ENCODE data around the gene PHF19.

PHF19 gene

DNA sequence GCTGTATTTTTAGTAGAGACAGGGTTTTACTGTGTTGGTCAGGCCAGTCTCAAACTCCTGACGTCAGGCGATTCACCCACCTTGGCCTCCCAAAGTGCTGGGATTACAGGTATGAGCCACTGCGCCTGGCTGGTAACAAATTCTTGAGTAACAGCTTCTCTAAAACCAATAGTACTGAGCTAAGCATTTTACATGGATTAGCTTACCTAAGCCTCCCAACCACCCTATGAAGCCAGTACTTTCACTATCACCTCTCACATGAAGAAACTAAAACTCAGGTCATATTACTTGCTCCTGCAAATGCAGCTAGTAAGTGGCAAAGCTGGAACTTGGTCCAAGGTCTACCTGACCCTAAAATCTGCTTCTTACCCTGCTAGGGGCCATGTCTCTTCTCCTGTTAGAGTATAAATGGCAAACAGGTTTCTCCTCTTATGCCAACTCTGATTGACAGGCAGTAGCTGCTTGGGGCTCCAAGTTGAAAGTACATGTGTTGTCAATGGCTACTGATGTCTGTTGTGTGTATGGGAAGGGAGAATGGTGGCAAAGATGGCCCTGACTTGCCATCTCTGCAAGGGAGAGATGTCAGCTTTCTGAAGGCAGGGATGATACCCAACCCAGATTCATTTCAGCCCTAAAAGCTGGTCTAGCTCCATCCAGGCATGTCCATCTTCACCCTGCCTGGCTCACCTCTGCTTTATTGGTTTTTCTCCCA lies 4.0 kb downstream of the PHF19 start:
- no peak for DNase-seq

DNA sequence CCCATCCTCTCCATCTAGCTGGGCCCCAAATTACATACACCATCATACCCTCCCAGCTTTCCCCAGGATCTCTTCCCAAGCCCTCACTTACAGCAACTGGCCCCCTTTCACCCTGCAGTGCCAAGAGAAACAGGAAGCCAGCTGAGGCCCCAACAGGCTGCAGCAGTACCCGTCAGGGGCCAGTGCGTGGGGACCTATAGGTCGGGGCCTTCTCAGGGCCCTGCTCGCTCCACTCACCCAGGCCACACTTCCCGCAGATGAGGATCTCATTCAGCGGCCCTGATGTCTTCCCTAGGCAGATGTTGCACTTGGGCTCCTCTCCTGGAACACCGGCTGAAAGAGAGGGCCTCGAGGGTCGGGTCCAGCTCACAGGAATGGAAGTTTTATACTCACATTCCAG lies 6.8 kb downstream of the PHF19 start:
- DNase-seq: no peak

DNA sequence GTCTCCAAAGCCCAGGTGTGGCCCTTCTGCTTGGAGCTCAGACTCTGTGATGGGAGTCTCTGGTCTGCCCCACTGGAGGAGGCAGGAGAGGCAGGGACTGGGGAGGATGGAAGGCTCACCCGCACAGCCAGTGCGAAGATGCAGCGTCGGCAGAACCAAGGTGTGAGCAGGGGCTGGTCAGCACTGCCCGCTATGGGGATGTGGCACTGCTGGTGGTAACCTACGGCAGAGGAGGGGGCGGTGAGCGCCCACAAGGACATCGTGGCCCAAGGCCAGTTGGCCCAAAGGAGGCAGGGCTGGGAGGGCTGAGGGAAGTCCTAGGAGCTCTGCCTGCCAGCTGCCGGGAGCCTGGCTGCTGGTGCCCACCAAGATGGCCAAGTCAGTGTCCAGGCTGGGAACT lies 7.3 kb downstream of the PHF19 start:
- no peak for DNase-seq

DNA sequence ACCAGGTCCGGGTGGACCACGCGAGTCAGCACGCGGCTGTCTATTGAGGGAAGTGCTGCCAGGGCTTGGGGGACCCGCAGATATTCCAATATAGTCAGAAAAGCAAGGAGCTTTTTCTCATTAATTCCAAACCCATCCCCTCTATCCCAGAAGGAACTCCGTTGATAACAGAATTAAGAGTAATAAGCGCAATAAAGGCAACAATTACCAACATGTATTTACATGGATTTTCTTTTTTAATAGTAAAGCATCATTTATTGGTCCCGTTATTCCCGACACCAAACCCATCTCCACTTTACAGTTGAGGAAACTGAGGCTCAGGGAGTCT lies 7.7 kb downstream of the PHF19 start:
- DNase-seq: no peak

DNA sequence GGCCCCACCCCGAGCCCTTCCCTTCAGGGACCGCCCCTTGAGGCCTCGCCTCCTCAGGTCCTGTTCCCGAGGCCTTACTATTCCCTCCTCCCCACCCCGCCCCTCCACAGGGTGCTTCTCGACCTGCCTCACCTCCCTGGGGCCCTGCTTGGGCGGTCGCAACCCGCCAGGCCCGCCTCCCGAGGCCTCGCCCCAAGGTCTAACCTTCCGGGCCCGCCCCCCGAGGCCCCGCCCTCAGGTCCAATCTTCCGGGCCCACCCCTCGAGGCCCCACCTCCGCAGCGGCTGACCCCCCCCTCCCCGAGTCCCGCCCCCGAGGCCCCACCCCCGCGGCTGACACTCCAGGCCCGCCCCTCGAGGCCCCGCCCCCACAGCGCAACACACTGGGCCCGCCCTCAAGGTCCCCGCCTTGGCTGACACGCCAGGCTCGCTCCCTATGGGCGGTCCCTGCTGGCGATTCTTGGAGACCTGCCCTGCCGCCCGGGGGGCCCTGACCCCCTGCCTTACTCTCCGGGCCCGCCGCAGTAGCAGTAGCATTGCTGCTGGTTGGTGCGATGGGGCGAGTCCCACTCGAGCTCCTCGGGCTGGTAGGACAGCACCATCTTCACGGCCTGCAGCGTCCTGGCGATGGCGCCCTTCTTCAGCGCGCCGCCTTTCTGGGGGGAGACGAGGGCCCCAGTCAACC lies 8.2 kb downstream of the PHF19 start:
- DNase-seq: peak; percentile 97

DNA sequence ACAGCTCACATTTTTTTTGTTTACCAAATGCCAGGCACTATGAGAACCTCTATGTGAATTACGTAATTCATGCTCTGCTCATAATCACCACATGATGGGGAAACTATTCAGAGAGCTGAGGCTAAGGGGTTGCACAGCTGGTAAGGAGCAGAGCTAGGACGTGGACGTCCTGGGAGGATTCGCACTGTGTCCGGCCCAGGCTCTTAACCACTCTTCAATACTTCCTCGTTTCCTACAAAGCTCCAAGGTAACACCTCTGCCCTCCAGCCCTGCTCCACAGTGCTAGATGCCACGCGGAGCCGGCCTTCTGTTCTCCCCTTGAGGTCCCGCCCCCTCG lies 8.7 kb downstream of the PHF19 start:
- no peak for DNase-seq

DNA sequence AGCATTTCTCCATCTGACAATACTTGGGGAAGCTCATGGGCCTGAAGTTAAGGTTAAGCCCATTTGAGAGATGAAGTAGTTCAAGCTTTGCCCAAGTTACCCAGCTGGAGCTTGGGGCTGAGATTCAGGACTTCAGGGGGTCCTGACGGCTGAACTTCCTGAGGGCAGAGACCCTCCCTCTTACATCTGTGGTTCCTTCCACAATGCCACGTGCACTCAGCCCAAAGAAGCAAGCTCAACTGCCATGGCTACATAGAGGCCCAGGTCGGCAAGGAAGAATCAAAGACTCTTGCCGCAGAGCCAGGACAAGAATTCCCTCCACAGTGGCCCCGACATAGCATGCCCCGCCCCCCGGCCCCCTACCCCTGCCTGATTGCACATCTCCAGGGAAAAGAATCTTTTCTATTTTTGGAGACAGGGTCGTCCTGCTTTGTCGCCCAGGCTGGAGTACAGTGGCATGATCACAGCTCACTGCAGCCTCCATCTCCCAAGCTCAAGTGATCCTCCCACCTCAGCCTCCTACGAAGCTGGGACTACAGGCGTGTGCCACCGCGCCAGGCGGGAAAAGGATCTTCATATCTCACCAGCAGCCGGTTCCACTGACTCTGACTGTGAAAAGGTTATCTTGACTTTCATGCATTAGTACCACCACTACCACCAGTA lies 9.2 kb downstream of the PHF19 start:
- DNase-seq: no peak

DNA sequence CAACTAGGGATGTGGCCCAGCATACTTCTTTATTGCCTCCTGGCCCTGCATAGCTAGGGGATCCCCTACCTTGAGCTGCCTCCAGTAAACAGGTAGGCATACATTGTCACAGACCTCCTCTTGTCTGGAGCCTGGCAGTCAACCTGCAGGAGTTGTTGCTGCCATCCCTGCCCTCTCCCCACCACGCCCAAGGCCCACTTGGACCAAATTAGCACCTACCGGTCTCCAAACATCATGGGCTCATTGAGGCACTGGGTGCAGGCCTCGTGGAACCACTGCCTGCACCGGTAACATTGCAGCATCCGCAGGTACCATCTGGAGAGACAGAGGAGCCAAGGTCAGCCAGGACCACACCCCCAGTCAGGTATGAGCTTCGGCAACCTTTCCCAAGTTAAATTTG lies 10.3 kb downstream of the PHF19 start:
- DNase-seq: no peak

DNA sequence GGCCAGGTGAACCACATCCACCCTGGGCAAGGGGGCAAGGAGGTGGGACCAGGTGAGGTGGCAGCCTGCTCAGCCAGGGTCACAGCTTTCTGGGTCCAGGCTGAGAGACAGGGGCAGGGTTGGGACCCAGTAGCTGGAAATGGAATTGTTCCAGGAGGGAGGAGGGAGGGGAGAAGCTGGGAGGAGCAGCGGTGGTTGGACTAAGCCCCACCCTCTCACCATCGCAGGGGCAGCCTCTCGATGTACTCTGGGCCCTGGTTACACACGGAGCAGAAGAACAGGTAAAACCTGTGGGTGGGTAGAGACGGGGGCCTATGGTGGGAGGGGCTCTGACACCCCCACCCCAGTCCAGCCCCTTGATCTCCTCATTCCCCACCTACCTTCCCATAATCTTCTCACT lies 11.2 kb downstream of the PHF19 start:
- DNase-seq: no peak

DNA sequence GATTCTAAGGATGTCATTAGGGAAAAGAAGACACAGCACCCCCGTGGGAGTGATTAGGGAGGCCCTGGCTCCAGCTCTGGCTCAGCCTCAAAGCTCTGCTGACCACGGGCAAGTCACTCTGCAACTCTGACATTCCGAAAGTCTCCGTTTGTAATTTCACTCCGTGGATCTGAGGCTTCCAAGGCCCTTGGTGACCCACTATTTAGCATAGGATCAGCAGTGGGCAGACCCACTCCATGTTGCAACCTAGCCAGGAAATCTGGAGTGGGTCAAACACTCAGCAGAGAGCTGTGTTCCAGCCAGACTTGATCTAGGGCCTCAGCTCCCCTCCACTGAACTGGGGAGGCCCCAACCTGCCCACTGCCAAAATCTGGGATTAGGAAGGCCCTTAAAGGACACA lies 11.8 kb downstream of the PHF19 start:
- no peak for DNase-seq

DNA sequence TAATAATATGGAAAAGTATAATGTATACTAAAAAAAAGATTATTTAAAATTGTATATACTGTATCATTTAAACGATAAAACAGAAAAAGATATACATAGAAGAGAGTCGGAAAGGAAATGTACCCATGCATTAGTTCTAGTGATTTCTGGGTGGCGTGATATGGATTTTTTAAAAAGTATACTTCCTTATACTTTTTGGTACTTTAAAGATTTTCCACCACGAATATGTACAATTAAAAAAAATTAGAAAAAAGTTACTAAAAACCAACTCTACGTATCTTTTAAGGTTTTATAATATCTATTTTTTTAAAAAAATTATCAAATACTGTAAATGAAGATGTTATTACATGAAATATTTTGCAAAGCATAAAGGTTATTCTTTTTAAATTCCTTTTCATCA lies 12.3 kb downstream of the PHF19 start:
- DNase-seq: no peak

DNA sequence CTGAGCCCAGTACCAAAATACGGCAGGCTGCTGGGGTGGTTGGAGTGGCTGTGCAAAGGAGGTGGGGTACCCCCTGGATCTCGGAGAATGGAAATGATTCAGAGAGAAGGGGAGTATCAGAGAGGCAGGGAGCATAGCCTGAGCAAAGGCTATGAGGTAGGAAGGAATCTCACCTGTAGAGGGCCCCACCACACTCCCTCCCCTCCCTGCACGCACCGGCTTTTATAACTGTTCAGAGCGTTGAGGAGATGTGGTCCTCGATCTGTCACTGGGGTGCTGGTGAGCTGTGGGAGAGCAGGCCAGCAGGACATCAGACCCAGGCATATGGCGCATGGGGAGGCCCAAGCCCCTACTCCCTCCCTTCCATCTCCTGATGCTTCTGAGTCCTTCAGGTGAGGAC lies 13.2 kb downstream of the PHF19 start:
- no peak for DNase-seq

DNA sequence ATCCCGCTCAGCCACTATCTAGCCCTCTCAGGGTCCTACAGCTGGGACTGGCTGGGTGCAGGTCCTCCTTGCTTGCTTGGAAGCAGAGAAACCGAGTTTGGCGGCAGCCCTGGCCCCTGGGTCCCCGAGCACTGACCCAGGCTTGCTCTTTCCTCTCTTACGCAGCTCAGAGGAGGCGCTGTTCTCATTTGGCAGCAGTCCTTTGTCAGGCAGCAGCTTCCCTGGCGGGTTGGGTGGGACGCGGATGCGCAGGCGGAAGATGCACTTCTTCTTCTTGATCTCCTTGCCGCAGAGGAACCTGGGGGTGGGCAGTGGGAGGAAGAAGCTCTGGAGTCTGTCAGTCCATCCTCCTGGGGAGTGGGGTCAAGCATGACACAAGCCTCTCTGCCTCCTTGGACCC lies 14.5 kb downstream of the PHF19 start:
- no peak for DNase-seq

DNA sequence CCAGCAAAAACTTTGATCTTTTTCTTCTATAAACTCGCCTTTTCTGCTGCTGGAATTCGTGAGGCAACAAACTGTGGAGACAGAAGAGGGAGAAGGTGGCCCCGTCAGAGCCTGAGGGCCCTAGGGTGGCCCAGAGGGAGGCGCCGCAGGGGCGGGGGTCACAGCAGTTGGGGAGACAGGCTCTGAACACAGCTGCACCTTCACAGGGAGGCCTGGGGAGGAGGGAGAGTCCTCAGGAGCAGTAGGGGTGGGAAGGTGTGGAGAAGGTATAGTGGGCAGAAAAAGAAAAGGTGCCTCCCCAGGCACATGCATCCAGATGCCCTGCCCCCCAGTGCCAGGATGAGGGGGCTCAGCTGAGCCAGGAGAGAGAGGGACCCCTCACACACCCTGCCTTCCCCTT lies 15.1 kb downstream of the PHF19 start:
- no peak for DNase-seq

DNA sequence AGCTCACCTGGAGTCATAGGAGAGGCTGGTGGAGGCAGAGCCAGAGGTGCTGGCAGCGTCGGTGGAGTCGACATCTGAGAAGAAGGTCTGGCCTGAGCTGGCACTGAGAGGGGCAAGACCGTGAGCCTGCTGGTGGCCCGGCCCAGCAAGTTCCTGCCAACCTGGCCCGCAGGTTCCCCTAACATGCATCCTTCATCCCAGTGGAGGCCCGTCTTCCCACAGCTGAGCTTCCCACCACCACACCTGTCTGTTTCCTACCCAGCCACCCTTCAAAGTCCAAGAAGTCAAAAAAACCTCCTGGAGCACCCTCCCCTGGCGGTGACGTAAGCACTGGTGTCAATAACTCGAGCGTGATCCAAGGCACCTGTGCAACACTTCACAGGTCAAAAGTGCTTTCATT lies 16.9 kb downstream of the PHF19 start:
- DNase-seq: no peak

DNA sequence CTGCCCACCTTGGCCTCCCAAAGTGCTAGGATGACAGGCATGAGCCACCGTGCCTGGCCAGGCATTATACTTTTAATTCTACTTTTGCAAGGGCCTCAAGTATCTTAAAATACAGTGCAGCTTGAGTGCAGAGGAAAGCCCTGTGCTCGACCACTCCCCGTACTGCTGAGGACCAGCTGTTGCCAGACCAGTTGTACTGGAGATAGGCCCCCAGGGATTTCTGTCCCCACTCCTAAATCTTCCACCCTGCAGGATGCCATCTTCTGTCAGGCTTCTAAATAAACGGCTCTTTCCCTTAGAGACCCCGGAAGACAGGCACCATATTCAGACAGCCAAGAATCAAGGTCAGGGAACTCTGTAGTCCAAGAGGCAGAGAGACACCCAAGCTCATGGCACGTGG lies 17.6 kb downstream of the PHF19 start:
- DNase-seq: no peak

DNA sequence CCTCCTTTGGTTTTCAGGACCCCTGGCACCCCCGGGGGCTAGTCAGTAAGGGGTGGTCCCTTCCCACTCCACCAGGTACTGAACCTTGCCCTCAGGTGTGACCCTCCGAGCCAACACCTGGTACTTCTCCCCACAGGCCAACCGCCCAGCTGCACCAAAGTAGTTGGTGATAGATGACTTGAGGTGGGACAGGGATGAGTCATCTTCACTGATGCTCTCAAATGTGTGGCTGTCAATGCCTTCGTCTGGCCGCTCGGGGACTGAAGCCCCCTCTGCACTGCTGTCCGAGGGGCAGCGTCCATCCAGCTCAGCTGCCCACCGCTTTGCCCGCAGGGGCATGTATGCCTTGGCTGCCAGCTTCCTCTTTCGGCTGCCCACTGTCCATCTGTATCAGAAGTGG lies 19.1 kb downstream of the PHF19 start:
- DNase-seq: no peak

DNA sequence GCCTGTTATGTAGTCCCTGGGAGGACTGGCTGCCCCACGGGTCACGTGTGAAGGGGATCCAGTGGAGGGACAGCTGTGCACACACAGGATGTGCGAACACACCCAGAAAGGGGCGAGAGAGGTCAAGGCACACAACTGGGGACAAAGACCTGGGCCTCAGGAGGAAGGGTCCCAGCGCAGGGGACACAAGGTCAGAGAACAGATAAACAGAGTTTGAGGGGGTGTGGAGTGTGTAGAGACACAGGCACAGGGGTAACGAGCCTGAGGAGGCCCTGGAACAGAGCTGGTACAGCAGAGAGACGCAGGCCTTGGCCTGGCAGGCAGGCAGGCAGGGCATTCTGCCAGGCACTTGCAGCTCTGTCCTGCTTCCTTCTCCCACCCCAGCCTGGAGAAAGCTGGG lies 19.5 kb downstream of the PHF19 start:
- DNase-seq: no peak

DNA sequence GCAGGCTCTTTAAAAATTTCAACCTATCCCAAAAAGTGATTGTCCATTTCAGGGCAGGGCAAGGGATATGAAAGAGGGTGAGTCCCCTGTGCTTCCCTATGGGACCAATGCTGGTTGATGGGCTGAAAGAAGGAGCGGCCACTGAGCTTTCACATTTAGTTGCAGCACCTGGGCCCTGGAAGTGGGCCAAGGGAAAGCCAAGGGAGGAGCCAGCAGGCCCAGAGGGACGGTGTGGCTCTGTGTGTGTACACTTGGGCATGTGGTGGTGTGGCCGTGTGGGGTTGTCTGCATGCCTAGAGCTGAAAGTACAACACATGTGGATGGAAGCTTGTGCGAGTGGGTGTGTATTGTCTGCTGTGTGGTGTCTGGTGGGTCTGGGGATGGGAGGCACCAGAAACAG lies 20.3 kb downstream of the PHF19 start:
- DNase-seq: no peak

DNA sequence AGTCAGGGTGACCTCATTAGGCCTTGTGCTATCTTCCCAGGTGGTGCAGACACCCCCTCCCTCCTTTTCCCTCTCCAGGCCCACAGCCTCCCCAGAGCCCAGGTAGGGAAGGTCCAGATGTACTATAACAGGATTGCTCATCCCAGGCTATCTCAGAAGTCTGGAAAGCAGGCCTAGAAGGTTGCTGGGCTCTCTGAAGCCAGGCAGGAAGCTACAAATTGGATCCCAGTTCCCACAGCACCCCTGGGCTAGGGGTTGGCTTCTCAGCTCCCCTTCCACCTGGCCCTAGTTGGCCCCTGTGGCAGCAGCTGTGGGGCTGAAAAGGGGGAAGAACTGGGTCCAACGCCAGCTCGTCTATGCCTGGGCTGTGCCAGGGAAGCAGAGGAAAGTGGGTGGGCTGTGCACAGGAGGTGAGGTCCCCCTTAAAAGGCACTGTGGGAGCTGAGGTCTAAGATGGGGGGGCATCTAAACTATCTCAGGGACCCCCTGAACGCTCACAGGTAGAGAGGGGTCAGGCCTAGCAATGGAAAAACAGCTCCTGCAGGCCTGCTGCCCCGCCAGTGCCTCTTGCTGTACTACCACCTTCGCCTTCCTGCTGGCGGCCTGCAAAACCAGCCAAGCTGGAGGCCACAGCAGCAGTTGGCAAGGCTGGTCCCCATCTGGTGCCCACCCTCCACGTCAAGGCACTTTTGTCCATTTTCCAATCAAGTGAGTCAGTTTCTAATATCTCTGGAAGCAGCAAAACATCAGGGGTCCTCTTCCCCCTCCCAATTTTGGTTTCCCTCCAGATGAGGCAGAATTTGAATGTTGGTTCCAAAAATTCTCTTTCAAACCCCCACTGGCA lies 20.9 kb downstream of the PHF19 start:
- DNase-seq: no peak

DNA sequence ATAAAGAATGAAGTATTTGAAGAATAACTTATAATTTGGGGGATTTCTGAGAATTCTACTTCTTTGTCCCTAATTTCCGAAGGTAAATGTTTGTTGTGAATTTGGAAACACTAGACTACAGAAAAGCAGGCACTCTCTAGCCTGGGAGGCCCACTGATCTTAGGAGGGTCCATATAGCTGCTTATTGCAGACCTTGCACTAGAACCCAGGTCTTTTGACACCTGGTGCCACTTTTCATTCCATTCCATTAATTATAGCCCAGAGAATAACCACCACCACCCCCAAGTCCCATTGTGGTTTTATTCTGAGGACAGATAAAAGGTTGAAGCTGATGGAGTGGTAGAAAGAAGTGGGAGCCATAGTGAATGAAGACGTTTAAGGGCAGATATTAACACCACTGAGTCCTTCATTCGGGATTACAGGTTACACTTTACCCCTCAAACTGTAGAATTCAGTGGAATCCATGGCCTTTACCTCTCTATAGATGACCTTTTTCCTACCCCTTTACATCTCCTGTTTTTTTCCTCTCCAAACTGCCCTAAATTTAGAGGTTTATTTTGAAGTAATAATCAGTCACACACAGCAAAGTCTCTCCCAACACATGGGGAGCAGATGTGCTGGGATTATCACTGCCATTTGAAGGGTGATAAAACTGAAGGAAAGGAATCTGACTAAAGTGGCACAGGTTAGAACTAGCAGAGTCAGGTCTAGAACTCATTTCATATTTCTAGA lies 22.2 kb downstream of the PHF19 start:
- no peak for DNase-seq

DNA sequence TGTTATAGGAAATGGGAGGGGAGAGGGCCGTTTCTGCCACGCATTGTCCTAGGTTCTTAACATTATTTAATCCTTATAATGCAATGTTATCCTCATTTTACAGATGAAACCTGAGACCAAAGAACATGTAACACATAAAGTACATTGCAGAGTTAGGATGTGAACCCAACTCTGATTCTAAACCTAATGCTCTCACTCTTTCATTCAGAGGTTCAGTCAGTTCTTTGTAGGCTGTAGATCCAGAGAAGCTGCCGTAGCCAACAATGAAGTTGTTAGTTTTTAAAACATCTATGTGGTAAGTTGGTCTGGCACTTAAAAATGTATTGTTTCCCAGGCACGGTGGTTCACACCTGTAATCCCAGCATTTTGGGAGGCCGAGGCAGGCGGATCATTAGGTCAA lies 23.8 kb downstream of the PHF19 start:
- no peak for DNase-seq
